Glutamatergic neuron (in vitro differentiated cells): Measurements from ENCODE around the gene BDKRB1. TPM values are rescaled to one million over a fixed set of nuclear protein-coding genes. Genes with fewer than 3 reads are reported as not detected.
A peak's percentile ranks its signal among the peaks of the same experiment; 100 is the strongest.

Source experiments
- DNase-seq: peaks from one replicate; pipeline ENCODE4 v3.0.0; 2022
- H3K27ac Mint-ChIP-seq: one replicate; pipeline ENCODE4 v1.8.0; 2020; ENCODE audit warnings: mild to moderate bottlenecking, mixed read lengths, inconsistent platforms; ENCODE audit not compliant: unreplicated experiment
- H3K27me3 Mint-ChIP-seq: one replicate; pipeline ENCODE4 v1.8.0; 2020; ENCODE audit warnings: mild to moderate bottlenecking, moderate library complexity, mixed read lengths, inconsistent platforms; ENCODE audit not compliant: unreplicated experiment
- H3K36me3 Mint-ChIP-seq: one replicate; pipeline ENCODE4 v1.8.0; 2020; ENCODE audit warnings: mild to moderate bottlenecking, mixed read lengths, inconsistent platforms; ENCODE audit not compliant: unreplicated experiment
- H3K4me1 Mint-ChIP-seq: one replicate; pipeline ENCODE4 v1.8.0; 2020; ENCODE audit warnings: mild to moderate bottlenecking, low read depth, mixed read lengths, inconsistent platforms; ENCODE audit not compliant: unreplicated experiment
- H3K4me3 Mint-ChIP-seq: one replicate; pipeline ENCODE4 v1.8.0; 2020; ENCODE audit warnings: mild to moderate bottlenecking, mixed read lengths, inconsistent platforms; ENCODE audit not compliant: unreplicated experiment
- H3K9me3 Mint-ChIP-seq: one replicate; pipeline ENCODE4 v1.8.0; 2020; ENCODE audit warnings: mild to moderate bottlenecking, moderate library complexity, mixed read lengths, inconsistent platforms; ENCODE audit not compliant: unreplicated experiment
- CTCF ChIP-seq: fragments of 200-600 bp; sonication (generic); IDR thresholded peaks from one replicate; pipeline ENCODE4 v1.5.0; 2021; ENCODE audit not compliant: partially characterized antibody, unreplicated experiment
- total RNA-seq: library from RNA; stranded (reverse); fragmentation: NEBNext Ultra II Directional; extraction: Animal tissue kit (Norgen Biotek cat#: 25700); gene quantifications from one replicate; pipeline ENCODE4 v1.2.1, GENCODE V29; 2021; ENCODE audit not compliant: unreplicated experiment

The BDKRB1 gene
- total RNA-seq, 1 donor from 2014 or later, result not detected

DNA sequence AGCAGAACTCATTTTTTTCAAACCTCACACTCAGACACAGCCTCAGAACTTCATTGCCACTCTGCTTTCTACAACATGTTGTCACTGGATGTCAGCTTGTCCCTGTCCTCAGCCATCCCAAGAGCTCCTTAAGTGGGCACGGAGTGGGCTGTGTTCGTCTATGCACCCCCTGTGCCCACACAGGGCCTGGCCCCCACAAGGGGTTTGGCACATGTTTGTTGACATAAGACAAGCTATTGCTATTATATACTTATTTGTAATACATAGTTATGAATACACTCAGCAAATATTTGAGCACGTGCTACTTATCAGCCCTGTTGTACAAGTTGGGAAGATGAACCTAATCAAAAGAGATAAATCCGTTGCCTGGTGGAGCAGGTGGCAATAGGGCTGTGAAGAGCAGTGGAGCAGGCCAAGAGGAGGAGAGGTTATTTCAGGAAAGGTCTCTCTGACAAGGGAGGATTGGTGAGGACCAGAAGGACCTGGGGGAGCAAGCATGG lies 4.3 kb upstream of the BDKRB1 start:
- H3K4me3 Mint-ChIP-seq, result peak overlapping the region; percentile 64
- DNase-seq, result no peak
- H3K4me1 Mint-ChIP-seq, result peaks cover 7% of the 10 kb centered on the region
- peaks cover 8% of the 10 kb centered on the region for H3K9me3 Mint-ChIP-seq
- H3K27ac Mint-ChIP-seq, result peak overlapping the region; percentile 70
- TF ChIP-seq CTCF, result no peak
- peaks cover 8% of the 10 kb centered on the region for H3K36me3 Mint-ChIP-seq
- H3K27me3 Mint-ChIP-seq, result peaks cover 4% of the 10 kb centered on the region

- DNase-seq, result no peak
- H3K36me3 Mint-ChIP-seq, result peaks cover 8% of the 10 kb centered on the region
- peak overlapping the region; percentile 70 for H3K27ac Mint-ChIP-seq
- H3K4me1 Mint-ChIP-seq, result peaks cover 7% of the 10 kb centered on the region
- no peak for TF ChIP-seq CTCF
- no peak overlapping the region for H3K4me3 Mint-ChIP-seq
- peaks cover 8% of the 10 kb centered on the region for H3K9me3 Mint-ChIP-seq
- H3K27me3 Mint-ChIP-seq, result peaks cover 4% of the 10 kb centered on the region
Observed at GRCh38 chr14:96252323-96252998, 3.5 kb upstream of the BDKRB1 start.

- Mint-ChIP-seq H3K27ac (peak overlapping the region; percentile 0), H3K4me1 (peaks cover 7% of the 10 kb centered on the region), H3K36me3 (peaks cover 8% of the 10 kb centered on the region), H3K4me3 (no peak overlapping the region), H3K27me3 (peaks cover 4% of the 10 kb centered on the region), H3K9me3 (peaks cover 8% of the 10 kb centered on the region)
- DNase-seq, result no peak
- no peak for TF ChIP-seq CTCF
Observed at GRCh38 chr14:96252999-96253539, 2.9 kb upstream of the BDKRB1 start.

GRCh38 chr14:96254687-96255086 lies 1.3 kb upstream of the BDKRB1 start:
- Mint-ChIP-seq H3K36me3 (peaks cover 8% of the 10 kb centered on the region), H3K27me3 (peaks cover 4% of the 10 kb centered on the region), H3K4me3 (no peak overlapping the region), H3K4me1 (peaks cover 7% of the 10 kb centered on the region), H3K27ac (no peak overlapping the region), H3K9me3 (peaks cover 7% of the 10 kb centered on the region)
- DNase-seq, result no peak
- no peak for TF ChIP-seq CTCF

DNA sequence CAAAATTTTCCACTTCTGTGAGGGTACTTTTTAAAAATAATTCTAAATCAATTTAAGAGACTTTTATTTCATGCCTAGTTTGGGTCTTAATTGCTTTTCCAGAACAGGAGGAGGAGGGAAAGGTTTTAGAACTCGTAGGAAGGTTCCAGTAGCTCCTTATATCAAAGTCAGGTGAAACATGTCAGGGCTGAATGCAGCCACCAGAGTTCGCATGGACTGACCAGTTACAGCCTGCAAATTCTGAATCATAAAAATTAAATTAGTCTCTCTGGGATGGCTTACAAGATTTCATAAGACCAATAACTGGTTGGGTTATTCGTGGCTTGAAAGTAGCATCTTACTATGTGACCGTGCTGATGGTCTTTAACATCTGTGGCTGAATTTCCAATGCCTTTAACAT lies 397 bp downstream of the BDKRB1 start:
- DNase-seq, result no peak
- Mint-ChIP-seq H3K36me3 (peaks cover 12% of the 10 kb centered on the region), H3K4me3 (no peak overlapping the region), H3K9me3 (peaks cover 6% of the 10 kb centered on the region), H3K4me1 (peaks cover 6% of the 10 kb centered on the region), H3K27me3 (peaks cover 5% of the 10 kb centered on the region), H3K27ac (no peak overlapping the region)
- no peak for TF ChIP-seq CTCF
